DOHH2 (cell line): ENCODE measurements around the gene DNAI2.

Experiments used
- CTCF ChIP-seq: fragments of 200-600 bp; sonication (generic); IDR thresholded peaks from one replicate; pipeline ENCODE4 v1.5.1; 2014; ENCODE audit warnings: antibody characterized with exemption, mild to moderate bottlenecking, low read depth, low read length; ENCODE audit not compliant: poor library complexity, severe bottlenecking
- EZH2phosphoT487 ChIP-seq: fragments of 200-600 bp; sonication (generic); IDR thresholded peaks from 2 replicates; pipeline ENCODE4 v1.6.1; 2017; ENCODE audit warnings: borderline replicate concordance, mild to moderate bottlenecking, antibody characterized with exemption, low read length, moderate library complexity, mixed read lengths

GRCh38 chr17:74267579-74267978 lies 6.5 kb upstream of the DNAI2 start:
- no peak for TF ChIP-seq CTCF
- no peak for TF ChIP-seq EZH2phosphoT487
